Fibroblast of skin of back (primary cell): ENCODE measurements around the gene RPS6KA2.
"Not testable (repeated sequence)": the region's sequence is repeated elsewhere in the genome, so short reads cannot be mapped to it uniquely, and the experiment has no call there.

ENCODE experiments used
- DNase-seq: peaks from one replicate; pipeline ENCODE4 v3.0.0-alpha.2; 2013

The RPS6KA2 gene

GRCh38 chr6:166546653-166547052 is 80.4 kb downstream of the RPS6KA2 start:
- DNase-seq: no peak

- no peak for DNase-seq
These were observed 81.7 kb downstream of the RPS6KA2 start for GRCh38 chr6:166545156-166546034.

GRCh38 chr6:166544296-166544605 is 82.8 kb downstream of the RPS6KA2 start:
- DNase-seq: no peak

- peak; percentile 61 for DNase-seq
These were observed 83.3 kb downstream of the RPS6KA2 start for GRCh38 chr6:166543603-166544295.

- DNase-seq: no peak
These were observed 84.5 kb downstream of the RPS6KA2 start for GRCh38 chr6:166542580-166542912.

- DNase-seq: no peak
These were observed 85.0 kb downstream of the RPS6KA2 start for GRCh38 chr6:166541876-166542579.

- no peak for DNase-seq
These were observed 85.7 kb downstream of the RPS6KA2 start for GRCh38 chr6:166541366-166541765.

GRCh38 chr6:166540631-166541331 is 86.3 kb downstream of the RPS6KA2 start:
- DNase-seq: peak; percentile 61

- no peak for DNase-seq
These were observed 87.5 kb downstream of the RPS6KA2 start for GRCh38 chr6:166539543-166539942.

- DNase-seq: not testable (repeated sequence)
These were observed 88.1 kb downstream of the RPS6KA2 start for GRCh38 chr6:166539011-166539385.

GRCh38 chr6:166538297-166539010 is 88.6 kb downstream of the RPS6KA2 start:
- no peak for DNase-seq

GRCh38 chr6:166534658-166535406 is 92.2 kb downstream of the RPS6KA2 start:
- DNase-seq: no peak

GRCh38 chr6:166533205-166533824 is 93.7 kb downstream of the RPS6KA2 start:
- no peak for DNase-seq

GRCh38 chr6:166532302-166532701 is 94.7 kb downstream of the RPS6KA2 start:
- DNase-seq: no peak

GRCh38 chr6:166530211-166531095 is 96.6 kb downstream of the RPS6KA2 start:
- no peak for DNase-seq

GRCh38 chr6:166529586-166529985 is 97.5 kb downstream of the RPS6KA2 start:
- DNase-seq: no peak

- not testable (repeated sequence) for DNase-seq
These were observed 98.0 kb downstream of the RPS6KA2 start for GRCh38 chr6:166529058-166529457.

GRCh38 chr6:166527849-166528248 is 99.2 kb downstream of the RPS6KA2 start:
- DNase-seq: no peak

GRCh38 chr6:166526937-166527336 is 100.1 kb downstream of the RPS6KA2 start:
- DNase-seq: no peak

GRCh38 chr6:166525567-166525966 is 101.5 kb downstream of the RPS6KA2 start:
- no peak for DNase-seq
